Measurements from ENCODE around the gene MGAT4B. TPM values are rescaled to one million over a fixed set of nuclear protein-coding genes. Genes with fewer than 3 reads are reported as not detected.
A peak's percentile ranks its signal among the peaks of the same experiment; 100 is the strongest.

Gene MGAT4B
- total and polyA plus RNA-seq, 2 of the 4 experiments (the other 2 are of a cell fraction): 73.7 to 155 TPM

DNA sequence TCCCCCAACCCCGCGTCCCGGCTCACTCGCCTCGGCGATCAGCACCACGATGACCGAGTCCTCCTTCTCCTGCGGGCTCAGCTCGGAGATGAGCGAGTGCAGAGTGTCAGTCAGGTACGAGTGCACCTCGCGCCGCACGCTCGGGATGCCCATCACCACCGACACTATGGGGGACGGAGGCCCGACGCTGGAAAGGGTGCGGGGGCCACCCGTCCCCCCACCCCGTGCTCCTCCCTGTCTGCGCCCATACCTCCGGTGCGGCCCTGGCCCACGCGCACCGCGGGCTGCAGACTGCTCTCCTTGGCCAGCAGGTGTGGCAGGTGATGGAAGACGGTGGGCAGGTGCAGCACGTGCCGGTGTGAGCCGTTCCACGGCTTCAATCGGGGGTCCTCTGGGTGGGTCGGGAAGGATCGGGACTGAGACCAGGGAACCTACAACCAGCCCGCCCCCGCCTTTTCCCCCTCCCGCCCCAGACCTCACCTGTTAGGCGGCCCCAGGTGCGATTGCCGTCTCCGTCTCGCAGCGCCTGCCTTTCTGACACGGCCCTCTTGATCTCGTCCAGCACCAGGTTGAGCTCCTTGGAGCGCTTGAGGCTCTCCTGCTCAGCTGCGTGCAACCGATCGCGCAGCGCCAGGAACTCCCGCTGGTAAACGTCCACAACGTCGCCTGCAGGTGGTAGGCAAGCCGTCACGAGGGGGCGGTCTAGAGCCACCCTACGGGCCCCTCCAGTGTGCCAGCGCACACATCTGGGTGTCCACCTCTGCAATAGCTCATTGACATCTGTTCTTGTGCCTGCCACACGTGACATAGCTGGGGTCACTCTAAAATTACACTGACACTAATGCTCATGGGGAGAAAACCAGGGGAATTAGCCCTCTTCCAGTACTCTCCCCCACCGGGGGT, 5.1 kb downstream of the MGAT4B start:
- H4K5ac ChIP-seq (ENCODE audit: low read depth, low read length): no peak overlapping the region
- H4K20me1 ChIP-seq (ENCODE audit: insufficient read depth, low read length): peaks cover 52% of the 10 kb centered on the region
- no peak overlapping the region for H3K4me2 ChIP-seq (ENCODE audit: low read depth, low read length)
- ChIA-PET POLR2A (ENCODE audit: unreplicated experiment) (no interaction called here), CTCF (interaction anchor here (0.6 kb wide), 1 partner anchor 207 kb away, joined by 4 read pairs; no protein-coding TSS in a partner anchor)
- WGBS, 2 experiments (ENCODE audit: extremely low coverage in 2 of 2, insufficient read length in 1 of 2): 64% methylated on average over 32 of the region's 67 CpGs; no CpG with 5 or more reads in 1 of the 2 experiments
- in situ Hi-C loops (cut with MboI; ENCODE audit: low sequenced_read_pairs): no loop called here
- H3K27me3 ChIP-seq (ENCODE audit: control insufficient read depth, insufficient read depth, low read length): no peaks in the 10 kb centered on the region
- H3K9ac ChIP-seq (ENCODE audit: low read depth, low read length): no peak overlapping the region
- no peak overlapping the region for H2BK15ac ChIP-seq (ENCODE audit: low read depth, low read length)
- BruUV-seq (replicated peaks): no TSS peak
- H2AK9ac ChIP-seq (replicated peaks; ENCODE audit: low read depth, low read length, poor library complexity): peak overlapping the region; percentile 22
- peaks cover 26 to 56% of the 10 kb centered on the region in 2 experiments for H3K79me1 ChIP-seq (ENCODE audit: low read depth in 1 of 2, low read length in 2 of 2)
- H3K4me1 ChIP-seq (ENCODE audit: control insufficient read depth, insufficient read depth, low read length): peaks cover 22% of the 10 kb centered on the region
- no peak overlapping the region for H3K4me3 ChIP-seq (ENCODE audit: insufficient read depth, low read depth, low read length)
- no peak overlapping the region for H3K56ac ChIP-seq (ENCODE audit: extremely low read depth, insufficient read depth, low read length)
- H2BK5ac ChIP-seq (ENCODE audit: low read depth, low read length, poor library complexity, severe bottlenecking): no peak overlapping the region
- H2BK120ac ChIP-seq (ENCODE audit: low read depth, low read length): no peak overlapping the region
- ATAC-seq (ENCODE audit: low read depth) (no peak), DNase-seq (peak; percentile 48)
- no peak overlapping the region for H3K18ac ChIP-seq (ENCODE audit: low read depth, low read length)
- H3K9me3 ChIP-seq (ENCODE audit: control insufficient read depth, insufficient read depth, low read length): no peaks in the 10 kb centered on the region
- H4K91ac ChIP-seq (ENCODE audit: insufficient read depth, low read depth, low read length): no peak overlapping the region
- H2AK5ac ChIP-seq (ENCODE audit: low read depth, low read length): no peak overlapping the region
- no peak overlapping the region for H3K27ac ChIP-seq (ENCODE audit: insufficient read depth, low read length)
- H3K23ac ChIP-seq (ENCODE audit: low read depth, low read length): no peak overlapping the region
- H2BK20ac ChIP-seq (ENCODE audit: low read depth, low read length): no peak overlapping the region
- H4K8ac ChIP-seq (ENCODE audit: low read depth in 2 of 2, low read length in 2 of 2): no peak overlapping the region
- no peak overlapping the region for H3K14ac ChIP-seq (replicated peaks; ENCODE audit: low read depth, low read length)
- intact Hi-C loops (cut with micrococcal nuclease): loop anchor here (5.0 kb wide), 1 partner anchor 106 kb away; the partner anchor contains the start of gene TBC1D9B
- no peak for TF ChIP-seq RCOR1 (IDR thresholded peaks at IDR 0.05; ENCODE audit: insufficient replicate concordance, low read length)
- TF ChIP-seq NFE2L2 (IDR thresholded peaks at IDR 0.05; ENCODE audit: low read depth, low read length): no peak
- TF ChIP-seq RAD21 (IDR thresholded peaks at IDR 0.05; ENCODE audit: low read length): peak; percentile 67
- TF ChIP-seq MAFK (IDR thresholded peaks at IDR 0.05; ENCODE audit: low read depth, low read length): no peak
- no peak for TF ChIP-seq CHD1 (IDR thresholded peaks at IDR 0.05; ENCODE audit: low read depth, low read length)
- peak; percentile 50 for TF ChIP-seq SMC3 (IDR thresholded peaks at IDR 0.05; ENCODE audit: low read depth, low read length)
- TF ChIP-seq, protein P1, sequence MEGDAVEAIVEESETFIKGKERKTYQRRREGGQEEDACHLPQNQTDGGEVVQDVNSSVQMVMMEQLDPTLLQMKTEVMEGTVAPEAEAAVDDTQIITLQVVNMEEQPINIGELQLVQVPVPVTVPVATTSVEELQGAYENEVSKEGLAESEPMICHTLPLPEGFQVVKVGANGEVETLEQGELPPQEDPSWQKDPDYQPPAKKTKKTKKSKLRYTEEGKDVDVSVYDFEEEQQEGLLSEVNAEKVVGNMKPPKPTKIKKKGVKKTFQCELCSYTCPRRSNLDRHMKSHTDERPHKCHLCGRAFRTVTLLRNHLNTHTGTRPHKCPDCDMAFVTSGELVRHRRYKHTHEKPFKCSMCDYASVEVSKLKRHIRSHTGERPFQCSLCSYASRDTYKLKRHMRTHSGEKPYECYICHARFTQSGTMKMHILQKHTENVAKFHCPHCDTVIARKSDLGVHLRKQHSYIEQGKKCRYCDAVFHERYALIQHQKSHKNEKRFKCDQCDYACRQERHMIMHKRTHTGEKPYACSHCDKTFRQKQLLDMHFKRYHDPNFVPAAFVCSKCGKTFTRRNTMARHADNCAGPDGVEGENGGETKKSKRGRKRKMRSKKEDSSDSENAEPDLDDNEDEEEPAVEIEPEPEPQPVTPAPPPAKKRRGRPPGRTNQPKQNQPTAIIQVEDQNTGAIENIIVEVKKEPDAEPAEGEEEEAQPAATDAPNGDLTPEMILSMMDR (conservative IDR thresholded peaks at IDR 0.05; ENCODE audit: low read depth, low read length): peak; percentile 59
- TF ChIP-seq MXI1 (IDR thresholded peaks at IDR 0.05; ENCODE audit: borderline replicate concordance, low read depth, low read length): no peak
- dilution Hi-C loops (cut with HindIII; ENCODE audit: low sequenced_read_pairs, unreplicated experiment): no loop called here
- H2AFZ ChIP-seq (replicated peaks; ENCODE audit: low read length, poor library complexity): peak overlapping the region; percentile 37
- H3K36me3 ChIP-seq (ENCODE audit: control insufficient read depth, insufficient read depth, low read length): peaks cover 53% of the 10 kb centered on the region
- 0 out of 2 replicates have a peak, but pooled peaks cover 2% of the 10 kb centered on the region for H3K9me1 ChIP-seq (ENCODE audit: insufficient read depth, low read length)
- H3K4ac ChIP-seq (ENCODE audit: low read depth, low read length): no peak overlapping the region

Data from IMR-90 (cell line).